GM18505 (cell line): ENCODE data around the gene KIF19.
A peak's percentile ranks its signal among the peaks of the same experiment; 100 is the strongest.

Source experiments
- ATAC-seq: cut with Tn5 transposase; IDR thresholded peaks from one replicate; pipeline ENCODE4 v1.9.1; 2021; ENCODE audit not compliant: unreplicated experiment
- POLR2A ChIP-seq: IDR thresholded peaks from 4 replicates; pipeline ENCODE4 v1.6.1; 2011; ENCODE audit warnings: borderline replicate concordance; ENCODE audit not compliant: insufficient read depth, insufficient read length; ENCODE audit errors: extremely low read depth

Gene KIF19

GRCh38 chr17:74369665-74370490, 43.9 kb downstream of the KIF19 start:
- ATAC-seq, result no peak
- no peak for TF ChIP-seq POLR2A

- ATAC-seq, result no peak
- no peak for TF ChIP-seq POLR2A
Observed at GRCh38 chr17:74371653-74372147, 45.7 kb downstream of the KIF19 start.

- no peak for TF ChIP-seq POLR2A
Observed at GRCh38 chr17:74372426-74372825, 46.4 kb downstream of the KIF19 start.

GRCh38 chr17:74373838-74374606, 48.0 kb downstream of the KIF19 start:
- no peak for ATAC-seq
- TF ChIP-seq POLR2A, result no peak

More at GRCh38 chr17:74372426-74372825, 46.4 kb downstream of the KIF19 start:
- ATAC-seq, result no peak

- ATAC-seq, result no peak
- TF ChIP-seq POLR2A, result no peak
Observed at GRCh38 chr17:74374858-74375257, 48.8 kb downstream of the KIF19 start.

- no peak for TF ChIP-seq POLR2A
- ATAC-seq, result peak; percentile 60
Observed at GRCh38 chr17:74379495-74380085, 53.6 kb downstream of the KIF19 start.

GRCh38 chr17:74380086-74380958, 54.3 kb downstream of the KIF19 start:
- TF ChIP-seq POLR2A, result no peak
- no peak for ATAC-seq

- TF ChIP-seq POLR2A, result no peak
- ATAC-seq, result no peak
Observed at GRCh38 chr17:74380959-74381808, 55.2 kb downstream of the KIF19 start.

- no peak for TF ChIP-seq POLR2A
- ATAC-seq, result no peak
Observed at GRCh38 chr17:74383141-74383540, 57.1 kb downstream of the KIF19 start.

- no peak for TF ChIP-seq POLR2A
Observed at GRCh38 chr17:74385201-74385600, 59.2 kb downstream of the KIF19 start.

GRCh38 chr17:74386386-74386785, 60.4 kb downstream of the KIF19 start:
- TF ChIP-seq POLR2A, result no peak
- no peak for ATAC-seq

More at GRCh38 chr17:74385201-74385600, 59.2 kb downstream of the KIF19 start:
- no peak for ATAC-seq

- ATAC-seq, result no peak
- no peak for TF ChIP-seq POLR2A
Observed at GRCh38 chr17:74387365-74388218, 61.6 kb downstream of the KIF19 start.
